ENCODE measurements around the gene INPP4A.
"Not testable (repeated sequence)": the region's sequence is repeated elsewhere in the genome, so short reads cannot be mapped to it uniquely, and the experiment has no call there.

Gene INPP4A

DNA sequence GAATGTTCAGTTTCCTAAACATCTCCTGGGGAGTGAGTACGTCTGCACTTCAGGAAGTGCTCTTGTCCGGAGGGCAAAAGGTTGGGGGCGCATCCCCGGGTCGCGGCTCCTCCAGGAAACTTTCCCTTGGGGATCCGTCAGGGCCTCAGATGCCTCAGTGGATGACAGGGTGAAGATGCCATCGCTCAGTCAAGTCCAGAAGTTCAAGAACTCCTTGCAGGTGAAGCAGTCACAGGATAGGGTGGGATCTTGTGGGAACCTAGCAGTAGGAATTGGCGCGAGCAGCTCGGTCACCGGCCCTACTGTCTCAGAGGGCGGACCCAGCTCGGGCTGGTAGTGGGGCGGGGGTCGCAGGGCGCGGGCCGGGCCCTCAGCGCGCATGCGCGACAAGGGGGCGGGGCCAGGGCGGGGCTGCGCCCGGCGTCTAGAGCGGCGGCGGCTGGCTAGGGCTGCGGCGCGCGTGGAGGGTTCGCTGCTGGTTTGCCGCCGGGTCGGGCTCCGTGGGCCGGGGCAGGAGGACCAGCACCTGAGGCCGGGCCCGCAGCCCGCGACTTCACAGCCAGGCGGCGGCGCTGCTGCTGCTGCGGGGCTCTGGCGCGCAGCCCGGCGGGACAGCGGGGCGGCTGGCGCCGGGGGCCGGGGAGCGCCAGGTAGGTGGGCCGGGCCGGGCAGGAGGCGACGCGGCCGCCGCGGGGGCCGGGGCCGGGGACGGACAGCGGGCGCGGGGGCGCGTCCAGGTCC, at the start of gene INPP4A:
Gene INPP4A, plus strand, starts transcription at position 423 of the 741 bp plus-strand sequence. CDS start 75,191 bp downstream, outside the sequence.
- peak; percentile 75 for DNase-seq

DNA sequence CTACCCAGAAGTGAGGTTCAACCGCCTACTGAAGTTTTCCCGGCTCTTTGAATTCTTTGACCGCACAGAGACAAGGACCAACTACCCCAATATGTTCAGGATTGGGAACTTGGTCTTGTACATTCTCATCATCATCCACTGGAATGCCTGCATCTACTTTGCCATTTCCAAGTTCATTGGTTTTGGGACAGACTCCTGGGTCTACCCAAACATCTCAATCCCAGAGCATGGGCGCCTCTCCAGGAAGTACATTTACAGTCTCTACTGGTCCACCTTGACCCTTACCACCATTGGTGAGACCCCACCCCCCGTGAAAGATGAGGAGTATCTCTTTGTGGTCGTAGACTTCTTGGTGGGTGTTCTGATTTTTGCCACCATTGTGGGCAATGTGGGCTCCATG, 48.7 kb upstream of the INPP4A start:
- no peak for DNase-seq

DNA sequence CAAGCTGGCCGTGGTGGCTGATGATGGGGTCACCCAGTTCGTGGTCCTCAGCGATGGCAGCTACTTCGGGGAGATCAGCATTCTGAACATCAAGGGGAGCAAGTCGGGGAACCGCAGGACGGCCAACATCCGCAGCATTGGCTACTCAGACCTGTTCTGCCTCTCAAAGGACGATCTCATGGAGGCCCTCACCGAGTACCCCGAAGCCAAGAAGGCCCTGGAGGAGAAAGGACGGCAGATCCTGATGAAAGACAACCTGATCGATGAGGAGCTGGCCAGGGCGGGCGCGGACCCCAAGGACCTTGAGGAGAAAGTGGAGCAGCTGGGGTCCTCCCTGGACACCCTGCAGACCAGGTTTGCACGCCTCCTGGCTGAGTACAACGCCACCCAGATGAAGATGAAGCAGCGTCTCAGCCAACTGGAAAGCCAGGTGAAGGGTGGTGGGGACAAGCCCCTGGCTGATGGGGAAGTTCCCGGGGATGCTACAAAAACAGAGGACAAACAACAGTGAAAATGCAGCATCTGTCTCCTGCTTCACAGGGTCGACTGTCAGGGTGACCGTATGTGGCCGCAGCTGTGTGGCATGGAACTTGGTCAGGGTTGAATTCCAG, 47.8 kb upstream of the INPP4A start:
- no peak for DNase-seq

DNA sequence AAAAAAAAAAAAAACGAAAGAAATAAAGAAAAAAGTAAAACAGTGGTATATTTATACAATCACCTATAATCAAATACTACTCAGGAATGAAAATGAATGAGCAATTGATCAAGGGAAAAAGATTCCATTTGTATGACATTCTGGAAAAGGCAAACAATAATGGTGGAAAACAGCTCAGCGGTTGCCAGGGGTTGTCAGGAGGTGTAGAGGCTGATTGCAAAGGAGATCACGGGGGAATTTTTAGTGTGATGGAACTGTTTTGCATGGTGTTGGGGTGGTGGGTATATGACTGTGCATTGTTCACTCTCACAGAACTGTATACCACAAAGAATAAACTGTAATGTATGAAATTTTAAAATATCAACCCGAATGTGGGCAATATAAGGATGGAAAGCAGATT, 45.5 kb upstream of the INPP4A start:
- no peak for DNase-seq

GRCh38 chr2:98403878-98404277, 40.8 kb upstream of the INPP4A start:
- DNase-seq: no peak

GRCh38 chr2:98404556-98405250, 40.0 kb upstream of the INPP4A start:
- no peak for DNase-seq

DNA sequence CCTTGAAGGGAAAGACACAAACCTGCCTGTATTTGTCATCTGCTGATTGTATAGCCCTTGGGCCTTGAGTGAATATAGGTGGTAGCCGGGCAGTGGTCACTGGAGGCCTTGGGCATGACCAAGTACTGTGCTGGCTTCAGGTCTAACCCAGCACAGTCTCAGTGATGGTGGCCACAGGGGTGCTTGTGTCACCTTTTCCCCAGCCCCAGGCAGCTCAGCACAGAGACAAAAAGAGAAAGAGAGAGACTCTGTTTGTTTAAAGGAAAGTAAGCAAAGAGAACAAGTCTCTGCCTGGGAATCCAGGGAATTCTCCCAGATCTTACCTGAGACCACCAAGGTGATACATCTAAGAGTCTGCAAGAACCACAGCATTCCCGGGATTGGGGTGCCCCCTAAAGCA, 39.4 kb upstream of the INPP4A start:
- no peak for DNase-seq

- DNase-seq: no peak
These were observed 36.5 kb upstream of the INPP4A start for GRCh38 chr2:98408155-98408554.

- DNase-seq: peak; percentile 43
These were observed 31.8 kb upstream of the INPP4A start for GRCh38 chr2:98412751-98413458.

DNA sequence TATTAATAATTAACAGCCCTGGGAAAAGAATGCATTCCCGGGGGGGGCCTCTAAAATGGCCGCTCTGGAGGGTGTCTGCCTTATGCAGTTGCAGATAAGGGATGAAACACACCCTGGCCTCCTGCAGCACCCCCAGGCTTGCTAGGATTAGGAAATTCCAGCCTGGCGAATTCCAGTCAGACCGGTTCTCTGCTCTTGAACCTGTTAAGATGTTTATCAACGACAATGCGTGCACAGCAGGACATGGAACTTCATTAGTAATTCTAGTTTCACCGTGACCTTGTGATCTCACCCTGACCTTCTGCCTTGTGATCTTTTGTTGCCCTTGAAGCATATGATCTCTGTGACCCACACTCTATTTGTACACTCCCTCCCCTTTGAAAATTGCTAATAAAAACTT, 30.4 kb upstream of the INPP4A start:
- not testable (repeated sequence) for DNase-seq

- DNase-seq: not testable (repeated sequence)
These were observed 28.9 kb upstream of the INPP4A start for GRCh38 chr2:98415719-98416248.

- no peak for DNase-seq
These were observed 28.1 kb upstream of the INPP4A start for GRCh38 chr2:98416383-98417159.

- no peak for DNase-seq
These were observed 25.1 kb upstream of the INPP4A start for GRCh38 chr2:98419544-98419943.

DNA sequence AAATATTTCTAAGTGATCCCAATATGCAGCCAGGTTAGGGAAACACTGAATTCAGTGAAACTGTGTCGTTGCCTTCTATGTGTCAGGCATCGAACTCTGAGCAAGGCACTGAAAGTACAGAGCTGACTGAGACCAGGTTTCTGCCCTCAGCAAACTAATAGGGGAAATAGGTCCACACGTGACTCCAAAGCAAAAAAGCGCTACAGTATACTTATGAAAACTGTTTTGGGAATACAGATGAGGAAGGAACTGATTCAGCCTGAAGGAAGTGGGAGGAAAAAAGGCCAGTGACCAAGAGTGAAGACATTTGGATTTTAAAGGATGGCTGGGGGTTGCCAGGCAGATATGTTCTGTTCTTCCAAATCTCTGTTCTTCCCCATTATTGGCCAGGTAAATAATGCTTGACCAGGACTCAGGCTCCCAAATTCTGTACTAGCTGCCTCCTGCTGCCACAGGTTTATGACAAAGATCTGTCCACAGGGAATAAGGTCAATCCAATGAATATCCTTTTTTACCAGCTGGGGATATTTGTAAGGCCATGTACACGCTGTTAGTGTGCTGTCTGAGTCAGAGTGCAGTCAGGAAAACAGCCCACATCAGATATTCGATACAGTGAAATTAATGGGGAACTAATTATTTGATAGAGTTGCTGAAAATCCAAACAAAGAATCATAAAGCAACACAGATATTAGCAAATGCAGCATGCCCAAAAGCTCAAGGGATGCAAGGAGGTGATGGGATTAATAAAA, 24.5 kb upstream of the INPP4A start:
- DNase-seq: no peak

- no peak for DNase-seq
These were observed 22.2 kb upstream of the INPP4A start for GRCh38 chr2:98422449-98422848.

DNA sequence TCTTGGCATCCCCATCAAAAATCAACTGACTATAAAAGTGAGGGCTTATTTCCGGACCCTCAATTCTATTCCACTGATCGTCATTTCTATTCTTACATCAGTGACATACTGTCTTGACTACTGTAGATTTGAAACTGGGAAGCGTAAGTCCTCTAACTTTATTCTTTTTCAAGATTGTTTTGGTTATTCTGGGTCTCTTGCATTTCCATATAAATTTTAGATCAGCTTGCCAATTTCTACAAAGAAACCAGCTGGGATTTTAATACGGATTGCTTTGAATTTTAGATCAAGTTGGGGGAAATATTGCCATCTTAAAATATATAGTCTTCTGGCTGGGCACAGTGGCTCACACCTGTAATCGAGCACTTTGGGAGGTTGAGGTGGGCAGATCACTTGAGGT, 17.9 kb upstream of the INPP4A start:
- DNase-seq: no peak

DNA sequence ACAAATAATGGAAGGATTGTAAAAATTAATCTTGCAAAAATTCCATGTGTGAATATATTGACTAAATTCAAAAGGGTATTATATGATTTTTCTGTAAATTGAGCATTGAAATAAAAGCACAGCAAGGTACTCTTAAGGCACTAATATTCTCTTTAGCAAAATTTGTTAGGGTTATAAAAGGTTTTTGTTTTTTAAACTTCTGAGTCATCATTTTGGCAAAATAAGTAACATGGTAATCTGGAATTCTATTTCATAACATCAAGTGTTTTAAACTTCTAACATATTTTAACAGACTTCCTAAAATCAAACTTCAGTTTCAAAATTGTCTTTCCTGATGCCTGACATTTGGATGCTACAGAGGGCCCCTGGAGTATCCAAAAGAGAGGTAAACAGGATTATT, 12.5 kb upstream of the INPP4A start:
- DNase-seq: no peak

DNA sequence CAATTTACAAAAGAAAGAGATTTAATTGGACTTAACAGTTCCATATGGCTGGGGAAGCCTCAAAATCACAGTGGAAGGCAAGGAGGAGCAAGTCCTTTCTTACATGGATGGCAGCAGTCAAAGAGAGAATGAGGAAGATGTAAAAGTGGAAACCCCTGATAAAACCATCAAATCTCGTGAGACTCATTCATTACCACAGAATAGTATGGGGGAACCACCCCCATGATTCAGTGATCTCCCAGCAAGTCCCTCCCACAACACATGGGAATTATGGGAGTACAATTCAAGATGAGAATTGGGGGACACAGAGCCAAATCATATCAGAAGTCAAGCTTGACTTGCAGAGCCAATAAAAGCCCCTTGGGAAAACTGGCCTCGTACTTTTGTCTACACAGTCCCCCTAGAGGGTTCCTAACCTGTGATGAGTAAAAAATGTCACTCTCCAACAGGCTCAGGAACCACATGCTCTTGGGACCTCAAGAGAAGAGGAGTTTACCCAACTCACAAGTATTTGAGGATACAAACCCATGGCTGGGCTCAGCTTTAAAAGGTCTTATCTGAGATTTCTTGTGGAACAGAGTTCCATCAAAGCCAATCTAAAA, 11.2 kb upstream of the INPP4A start:
- DNase-seq: no peak

DNA sequence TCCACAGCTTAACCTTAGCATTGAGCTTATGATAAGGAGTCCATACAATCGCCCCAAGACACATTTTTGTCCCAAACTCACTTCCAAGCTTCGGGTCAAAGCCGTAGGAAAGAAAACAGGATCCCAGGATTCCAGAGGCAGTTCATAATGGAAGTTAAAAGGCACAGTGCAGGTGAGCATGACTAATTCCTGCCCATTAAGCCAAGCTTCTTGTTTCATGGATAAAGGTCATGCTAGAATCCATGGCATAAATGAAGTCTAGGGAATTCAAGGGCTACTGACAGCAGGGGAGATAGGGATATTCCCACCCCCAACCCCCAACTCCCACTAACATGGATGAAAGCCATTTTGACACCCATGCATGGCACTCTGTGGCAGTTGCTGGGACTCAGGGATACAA, 10.2 kb upstream of the INPP4A start:
- no peak for DNase-seq

GRCh38 chr2:98435670-98436069, 9.0 kb upstream of the INPP4A start:
- not testable (repeated sequence) for DNase-seq

- DNase-seq: no peak
These were observed 7.9 kb upstream of the INPP4A start for GRCh38 chr2:98436734-98437133.

Measured in stimulated activated CD4-positive, alpha-beta T cell treated with anti-CD3 and anti-CD28 coated beads, Interleukin-1b, Interleukin-23, amount 100 ng/mL, for 48 hours (primary cell).